Measurements from ENCODE around the gene RPL27A. TPM values are rescaled to one million over a fixed set of nuclear protein-coding genes. Genes with fewer than 3 reads are reported as not detected.

Gene RPL27A
- total RNA-seq, 1 experiment from 2014 or later, result 753 TPM

DNA sequence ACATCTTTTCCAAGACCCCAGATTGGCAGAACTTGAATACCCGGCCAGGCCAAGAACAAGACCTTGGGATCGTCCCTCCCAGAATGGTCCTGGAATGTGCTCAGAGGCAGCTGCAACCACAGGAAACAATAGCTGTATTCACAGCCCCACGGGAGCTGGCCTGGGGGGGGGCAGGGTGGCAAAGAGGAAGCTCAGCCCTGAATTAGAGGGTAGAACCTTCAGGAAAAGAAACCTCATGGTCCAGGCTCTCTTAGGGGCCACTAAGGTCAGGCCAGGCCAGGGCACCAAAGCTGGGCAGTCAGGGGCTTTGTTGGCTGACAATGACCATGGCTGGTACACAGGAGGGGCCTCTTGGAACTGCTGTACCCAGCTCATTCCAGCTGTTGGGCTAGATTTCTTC, 17.3 kb downstream of the RPL27A start:
- DNase-seq (ENCODE audit: low read depth), result peak; percentile 81

DNA sequence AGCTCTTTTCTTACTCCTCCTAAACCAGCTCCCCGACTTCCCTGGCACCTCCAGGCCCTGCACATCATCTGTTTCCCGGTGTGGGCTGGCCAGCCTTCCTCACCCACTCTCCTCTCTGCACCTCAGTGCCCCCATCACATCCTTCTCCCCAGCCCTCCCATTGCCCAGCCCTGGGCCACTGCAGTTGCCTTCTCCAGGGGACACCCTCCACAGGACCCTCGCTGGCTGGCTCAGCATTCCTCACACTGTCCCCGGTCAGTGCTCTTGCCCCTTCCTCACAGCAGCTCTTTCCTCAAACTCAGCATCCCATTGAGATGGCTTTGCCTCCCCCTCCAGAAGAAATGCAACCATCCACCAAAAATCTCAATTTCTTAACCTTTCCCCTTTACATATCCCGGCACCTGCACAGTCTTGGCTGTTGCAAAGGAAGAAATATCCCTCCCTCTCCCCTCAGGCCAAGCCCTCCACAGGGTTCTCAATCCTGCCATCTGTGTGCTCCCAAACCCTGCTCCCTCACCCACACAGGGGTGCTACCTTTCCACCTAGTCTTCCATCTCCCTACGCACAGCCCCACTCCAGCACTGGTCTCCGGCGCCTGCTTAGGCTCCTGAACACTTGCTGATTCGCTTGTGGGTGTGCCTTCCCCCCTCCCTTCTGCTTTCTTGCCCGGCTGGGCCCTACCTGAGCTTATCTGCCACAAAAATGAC, 19.5 kb downstream of the RPL27A start:
- DNase-seq (ENCODE audit: low read depth), result no peak

DNA sequence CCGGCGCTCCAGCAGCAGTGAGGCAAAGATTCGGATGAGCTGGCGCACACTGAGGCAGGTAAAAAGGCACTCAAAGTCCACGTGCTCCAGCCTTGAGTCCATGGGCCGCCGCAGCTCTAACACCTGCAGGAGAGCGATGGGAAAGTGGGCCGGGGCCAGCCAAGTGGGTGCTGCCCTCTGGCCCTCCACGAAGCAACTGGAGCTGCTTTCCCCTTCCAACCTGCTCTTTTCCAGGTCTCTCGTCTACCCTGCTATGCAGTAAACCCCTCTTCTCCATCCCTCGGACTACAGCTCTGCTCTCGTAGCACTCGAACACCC, 20.0 kb downstream of the RPL27A start:
- no peak for DNase-seq (ENCODE audit: low read depth)

- DNase-seq (ENCODE audit: low read depth), result no peak
Measured at GRCh38 chr11:8704136-8704535, 21.5 kb downstream of the RPL27A start.

- DNase-seq (ENCODE audit: low read depth), result no peak
Measured at GRCh38 chr11:8705146-8705545, 22.6 kb downstream of the RPL27A start.

DNA sequence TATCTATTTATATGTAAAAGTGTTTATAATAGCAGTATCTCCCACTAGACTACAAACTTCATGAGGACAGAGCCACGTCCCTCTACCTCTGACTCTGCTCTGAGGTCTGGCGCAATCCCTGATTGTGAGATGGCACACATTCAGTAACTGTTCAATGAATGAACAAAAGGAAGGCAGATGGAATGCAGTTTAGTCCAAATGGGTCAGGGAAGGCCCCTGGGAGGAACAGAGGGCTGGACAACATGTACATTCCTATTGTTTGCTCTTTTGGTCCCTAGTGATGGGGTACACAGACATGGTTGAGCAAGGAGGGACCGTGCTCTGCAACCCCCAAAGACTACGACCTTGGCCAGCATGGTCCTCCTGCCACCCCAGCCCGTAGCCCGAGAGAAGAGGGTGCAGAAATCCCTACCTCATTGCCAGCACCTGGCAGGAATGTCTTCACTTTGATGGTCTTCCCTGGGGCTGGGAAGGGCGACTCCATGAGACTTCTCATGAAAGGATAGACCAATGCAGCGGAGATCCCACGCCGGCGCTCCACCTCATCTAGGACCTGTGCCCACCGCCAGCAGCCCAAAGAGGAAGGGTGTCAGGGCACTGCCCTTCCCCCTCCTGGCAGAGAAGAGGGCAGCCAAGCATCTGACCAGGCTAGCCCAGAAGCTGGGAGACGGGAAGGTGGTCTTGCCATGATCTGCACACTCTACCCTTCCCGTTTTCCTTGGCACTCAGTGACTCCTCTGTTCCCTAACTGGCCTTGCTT, 24.3 kb downstream of the RPL27A start:
- DNase-seq (ENCODE audit: low read depth), result no peak

DNA sequence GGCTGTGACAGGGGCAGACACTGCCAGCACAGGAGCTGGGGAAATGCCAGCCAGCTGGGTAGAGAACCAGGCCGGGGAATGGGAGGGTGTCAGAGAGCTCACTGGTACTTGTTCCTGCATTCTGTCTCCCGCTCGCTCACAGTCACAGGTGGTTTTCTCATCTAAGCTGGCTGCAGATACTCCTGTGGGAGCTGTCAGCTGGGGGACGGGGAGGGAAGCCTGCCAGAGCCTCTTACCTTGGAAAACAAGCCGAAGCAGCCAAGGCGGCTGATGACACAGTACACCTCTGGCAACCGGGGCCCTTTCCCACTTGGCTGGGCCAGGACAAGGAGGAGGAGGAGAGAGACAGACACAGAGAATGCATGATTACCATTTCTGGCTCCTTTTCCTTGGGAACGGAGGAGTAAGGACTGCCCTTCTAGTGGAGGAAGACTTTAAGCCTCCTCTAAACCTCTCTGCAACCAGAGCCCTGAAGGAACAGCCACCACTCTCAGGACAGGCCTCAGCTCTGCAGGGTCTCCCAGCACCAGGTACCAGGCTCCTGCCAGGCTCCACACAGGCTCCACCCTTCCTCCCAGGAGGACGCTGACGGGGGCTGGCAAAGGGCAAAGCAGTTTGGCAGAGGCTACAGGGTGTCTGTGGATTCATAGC, 25.1 kb downstream of the RPL27A start:
- DNase-seq (ENCODE audit: low read depth), result no peak

GRCh38 chr11:8709002-8709672, 26.5 kb downstream of the RPL27A start:
- DNase-seq (ENCODE audit: low read depth), result peak; percentile 78

- no peak for DNase-seq (ENCODE audit: low read depth)
Measured at GRCh38 chr11:8709777-8710176, 27.2 kb downstream of the RPL27A start.

DNA sequence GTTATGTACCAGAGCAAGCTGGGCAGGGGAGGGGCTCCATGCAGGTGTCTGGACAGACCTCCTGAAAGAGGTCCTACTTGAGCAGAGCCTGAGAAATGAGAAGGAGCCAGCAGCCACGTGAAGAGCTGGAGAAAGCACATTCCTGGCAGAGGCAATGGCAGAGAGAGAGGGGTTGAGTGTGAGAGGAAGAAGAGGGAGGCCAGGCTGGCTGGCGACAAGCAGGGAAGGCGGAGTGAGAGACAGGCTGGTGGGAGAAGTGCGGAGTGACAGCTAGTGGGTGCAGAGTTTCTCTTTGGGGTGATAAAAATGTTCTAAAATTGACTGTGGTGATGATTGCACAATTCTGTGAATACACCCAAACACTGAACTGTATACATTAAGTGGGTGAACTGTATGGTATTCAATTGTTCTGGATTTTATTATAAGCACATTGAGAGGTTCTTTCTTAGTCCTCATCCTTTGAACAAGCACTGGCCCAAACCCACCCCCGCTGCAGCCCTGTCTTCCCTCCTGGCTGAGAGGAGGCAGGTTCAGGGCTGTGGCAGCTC, 29.4 kb downstream of the RPL27A start:
- no peak for DNase-seq (ENCODE audit: low read depth)

DNA sequence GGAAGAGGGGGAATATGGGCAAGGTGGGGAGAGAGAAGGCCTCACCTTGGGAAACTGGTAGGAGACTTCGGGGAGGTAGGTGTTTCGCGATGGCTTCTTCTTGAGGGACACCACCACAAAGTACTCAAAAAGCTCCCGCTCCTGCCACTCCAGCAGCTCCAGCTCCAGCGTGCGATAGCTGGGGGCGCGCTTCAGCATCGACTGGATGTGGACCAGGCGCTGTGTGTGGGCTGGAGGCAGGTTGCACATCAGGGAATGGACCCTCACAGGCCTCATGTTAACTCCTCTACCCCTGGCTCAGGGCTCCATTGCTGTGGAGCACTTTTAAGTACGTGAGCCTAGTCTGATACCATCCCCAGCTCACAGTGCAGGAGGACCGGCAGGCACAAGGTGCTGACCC, 29.9 kb downstream of the RPL27A start:
- DNase-seq (ENCODE audit: low read depth), result no peak

- no peak for DNase-seq (ENCODE audit: low read depth)
Measured at GRCh38 chr11:8713760-8714454, 31.3 kb downstream of the RPL27A start.

- DNase-seq (ENCODE audit: low read depth), result peak; percentile 25
Measured at GRCh38 chr11:8714622-8715225, 32.1 kb downstream of the RPL27A start.

DNA sequence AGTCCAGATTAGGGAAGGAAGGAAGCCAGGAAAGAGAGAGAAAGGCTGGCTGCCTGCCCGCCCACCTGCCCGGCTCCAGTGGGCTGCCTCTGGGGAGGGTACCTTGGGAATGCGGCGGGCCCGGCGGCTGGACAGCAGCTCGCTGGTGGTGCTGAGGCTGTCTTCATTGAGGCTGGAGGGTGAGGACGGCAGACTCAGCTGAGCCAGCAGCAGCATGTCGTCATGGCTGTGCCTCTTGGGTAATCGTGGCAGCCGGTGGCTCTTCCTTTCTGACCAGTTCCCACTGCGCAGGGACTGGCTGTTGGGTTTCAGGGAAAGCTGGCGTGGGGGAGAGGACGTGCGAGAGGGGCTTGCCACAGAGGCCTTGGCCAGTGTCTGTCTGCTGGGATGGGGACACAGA, 32.9 kb downstream of the RPL27A start:
- no peak for DNase-seq (ENCODE audit: low read depth)

DNA sequence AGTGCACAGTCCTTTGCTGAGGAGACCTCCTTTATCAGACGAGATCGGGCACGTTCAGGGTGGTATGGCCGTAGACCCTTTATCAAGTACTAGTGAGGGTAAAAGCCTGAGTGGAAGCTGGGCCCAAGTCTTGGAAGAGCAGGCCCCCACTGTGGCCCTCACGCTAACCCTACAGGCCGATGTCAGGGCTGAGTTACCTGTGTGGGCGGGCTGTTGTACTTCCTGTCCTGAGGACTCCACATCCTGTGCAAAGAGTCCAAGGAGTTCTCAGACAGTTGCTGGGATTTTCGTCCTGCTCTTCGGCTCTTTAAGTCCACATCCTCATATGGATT, 34.9 kb downstream of the RPL27A start:
- no peak for DNase-seq (ENCODE audit: low read depth)

DNA sequence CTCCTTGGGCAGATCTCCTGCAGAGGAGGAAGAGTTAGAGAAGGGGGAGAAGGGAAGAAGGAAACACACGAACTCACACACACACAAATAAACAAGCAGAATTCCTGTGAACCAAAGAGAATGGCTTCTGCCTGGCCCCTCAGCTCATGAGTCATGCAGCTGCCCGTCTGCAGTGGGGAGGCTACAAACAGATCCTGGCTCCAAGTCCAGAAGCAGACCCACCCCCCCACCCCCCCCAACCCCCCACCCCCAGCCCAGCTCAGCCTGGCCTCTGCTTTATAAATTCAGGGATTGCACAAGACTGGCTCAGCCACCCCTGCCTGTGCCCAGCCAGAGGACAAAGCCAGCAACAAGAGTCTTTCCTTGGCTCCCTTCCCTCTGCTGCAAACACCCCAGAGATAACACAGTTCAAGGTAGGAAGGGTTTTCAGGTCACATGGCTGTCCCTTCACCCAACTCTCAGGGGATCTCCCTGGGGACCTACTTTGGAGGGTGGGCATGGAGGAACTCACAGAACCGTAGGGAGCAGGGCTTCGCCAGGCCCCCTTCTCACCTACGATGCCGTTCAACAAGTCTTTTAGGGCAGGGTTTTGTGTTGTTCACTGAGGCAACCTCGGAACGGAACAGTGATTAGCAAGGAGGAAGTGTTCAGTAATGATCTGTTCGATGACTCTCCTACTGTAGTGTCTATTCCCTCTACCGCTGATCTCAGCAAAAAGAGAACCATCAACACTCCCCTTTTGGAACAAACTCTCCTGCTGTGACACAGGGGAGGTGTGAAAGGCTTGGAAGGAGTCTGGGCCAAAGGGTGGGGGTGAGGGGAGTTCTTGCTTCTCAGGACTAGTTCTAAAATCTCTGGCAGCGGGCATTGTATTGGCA, 35.5 kb downstream of the RPL27A start:
- peak; percentile 93 for DNase-seq (ENCODE audit: low read depth)

GRCh38 chr11:8719211-8719649, 36.6 kb downstream of the RPL27A start:
- DNase-seq (ENCODE audit: low read depth), result peak; percentile 98

DNA sequence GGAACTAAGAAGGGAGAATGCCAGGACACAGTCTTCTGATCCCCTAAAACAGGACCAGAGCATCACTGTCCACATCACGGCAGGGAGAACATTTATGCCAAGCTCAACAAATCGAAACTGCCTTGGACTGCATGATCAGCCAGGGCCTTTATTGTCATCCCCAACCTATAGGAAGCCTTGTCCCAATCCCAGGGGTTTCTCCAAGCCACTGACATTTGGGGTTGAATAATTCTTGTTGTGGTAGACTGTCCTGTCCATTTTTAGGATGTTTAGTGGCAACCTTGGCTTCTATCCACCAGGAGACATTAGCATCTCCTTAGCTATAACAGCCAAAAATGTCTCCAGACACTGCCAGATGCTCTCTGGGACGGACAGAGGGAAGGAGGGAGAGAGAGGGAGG, 37.1 kb downstream of the RPL27A start:
- DNase-seq (ENCODE audit: low read depth), result no peak

DNA sequence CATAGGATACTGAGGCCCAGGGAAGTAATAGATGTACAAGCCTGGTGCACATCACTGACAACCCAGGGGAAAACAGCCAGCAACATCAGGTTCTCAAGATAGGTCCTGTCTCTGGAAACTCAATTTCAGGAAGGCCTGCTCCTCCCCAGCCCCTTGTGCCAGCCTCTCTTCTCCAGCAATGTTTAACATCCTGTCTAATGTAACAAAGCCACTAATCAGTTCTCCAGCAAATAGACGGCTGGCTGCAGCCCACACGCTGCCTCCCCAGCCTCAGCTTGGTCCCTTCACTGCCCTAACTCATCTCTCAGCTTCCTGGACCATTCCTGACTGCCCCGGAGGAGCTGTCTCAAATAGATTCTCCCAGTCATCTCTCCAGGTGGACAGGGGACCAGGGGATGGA, 37.8 kb downstream of the RPL27A start:
- peak; percentile 32 for DNase-seq (ENCODE audit: low read depth)

Measured in M059J (cell line).